ENCODE results near the gene INSRR. TPM values are rescaled to one million over a fixed set of nuclear protein-coding genes. Genes with fewer than 3 reads are reported as not detected.

INSRR gene
- total RNA-seq, 1 experiment from 2014 or later = not detected

DNA sequence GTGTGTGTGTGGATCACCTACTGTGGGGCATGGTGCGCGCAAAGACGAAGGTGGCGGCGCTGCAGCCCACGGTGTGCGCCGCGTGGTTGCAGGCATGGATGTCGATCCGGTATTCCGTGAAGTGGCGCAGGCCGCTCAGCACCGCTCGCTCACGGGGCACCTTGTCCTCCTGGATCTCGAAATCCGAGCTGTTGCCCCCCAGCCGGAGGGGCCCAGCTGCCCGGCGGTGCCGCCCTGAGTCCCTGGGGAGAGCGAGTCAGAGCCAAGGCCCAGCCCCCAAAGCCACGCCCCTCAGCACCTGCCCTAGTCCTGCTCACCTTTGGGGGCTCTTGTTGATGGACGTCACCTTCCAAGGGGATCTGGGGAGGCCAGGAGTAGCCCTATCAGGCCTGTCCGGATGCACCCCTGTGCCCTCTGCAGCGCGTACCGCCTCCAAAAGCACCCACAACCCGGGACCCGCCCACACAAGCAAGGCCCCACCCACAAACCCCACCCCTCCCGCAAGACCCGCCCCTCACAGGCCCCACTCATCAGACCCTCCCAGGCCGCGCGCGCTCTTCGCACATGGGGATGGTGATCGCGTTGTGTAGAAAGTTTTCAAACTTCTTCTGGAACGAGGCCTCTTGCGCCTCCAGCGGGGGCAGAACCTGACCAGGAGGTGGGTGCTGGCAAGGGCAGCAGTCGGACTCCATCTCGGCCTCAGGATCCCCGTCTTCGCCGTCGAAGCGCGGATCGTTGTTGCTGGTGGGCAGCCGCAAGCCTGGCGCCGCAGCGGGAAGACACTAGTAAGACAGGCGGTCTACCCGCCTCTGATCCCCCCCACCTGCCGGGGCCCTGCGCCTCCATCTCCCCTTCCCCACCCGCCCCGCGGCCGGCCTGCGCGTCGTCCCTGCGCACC, 13.6 kb downstream of the INSRR start:
- POLR2A ChIA-PET = interaction anchor here (0.6 kb wide), 1 partner anchor 14 kb away, joined by 3 read pairs; no protein-coding TSS in a partner anchor
- no peak for DNase-seq (ENCODE audit: unreplicated experiment)
- no peaks in the 10 kb centered on the region for H3K36me3 Mint-ChIP-seq (ENCODE audit: insufficient read depth, unreplicated experiment)
- CTCF ChIA-PET = interaction anchor here (0.6 to 1.0 kb wide), 3 partner anchors 45 to 120 kb away, joined by 3 to 4 read pairs (median 3); no protein-coding TSS in a partner anchor
- H3K27me3 Mint-ChIP-seq (ENCODE audit: insufficient read depth, unreplicated experiment) = peaks cover 36% of the 10 kb centered on the region
- TF ChIP-seq CTCF (IDR thresholded peaks at IDR 0.05; ENCODE audit: unreplicated experiment) = no peak
- intact Hi-C loops (cut with micrococcal nuclease) = no loop called here
- no peak overlapping the region for H3K4me3 Mint-ChIP-seq (ENCODE audit: unreplicated experiment)
- no peak overlapping the region for H3K27ac Mint-ChIP-seq (ENCODE audit: low read depth, unreplicated experiment)
- BruUV-seq (replicated peaks) = no TSS peak
- no peaks in the 10 kb centered on the region for H3K9me3 Mint-ChIP-seq (ENCODE audit: unreplicated experiment)
- no peaks in the 10 kb centered on the region for H3K4me1 Mint-ChIP-seq (ENCODE audit: insufficient read depth, unreplicated experiment)

DNA sequence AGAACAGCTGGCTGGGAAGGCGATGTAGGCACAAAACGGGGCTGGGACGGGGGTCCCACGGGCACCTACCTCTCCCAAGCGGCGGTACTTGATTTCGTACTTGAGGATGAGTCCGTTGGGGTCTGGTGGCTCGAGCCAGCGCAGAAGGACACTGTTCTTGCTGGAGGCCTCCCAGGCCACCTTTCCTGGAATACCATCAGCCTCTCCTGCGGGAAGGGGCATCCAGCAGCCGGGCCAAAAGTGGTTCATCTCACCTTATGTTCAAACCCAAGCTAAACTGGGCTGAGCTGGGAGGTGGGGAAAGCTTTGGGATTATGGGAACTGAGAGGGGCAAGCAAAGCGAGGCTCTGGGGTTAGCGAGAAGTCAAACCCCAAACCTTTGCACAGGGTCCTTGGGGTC, 14.3 kb downstream of the INSRR start:
- no peak overlapping the region for H3K27ac Mint-ChIP-seq (ENCODE audit: low read depth, unreplicated experiment)
- ChIA-PET CTCF (interaction anchor here (0.6 to 1.0 kb wide), 3 partner anchors 46 to 119 kb away, joined by 3 to 4 read pairs (median 3); no protein-coding TSS in a partner anchor), POLR2A (interaction anchor here (0.6 kb wide), 1 partner anchor 15 kb away, joined by 3 read pairs; no protein-coding TSS in a partner anchor)
- H3K4me3 Mint-ChIP-seq (ENCODE audit: unreplicated experiment) = no peak overlapping the region
- no TSS peak for BruUV-seq (replicated peaks)
- intact Hi-C loops (cut with micrococcal nuclease) = no loop called here
- H3K27me3 Mint-ChIP-seq (ENCODE audit: insufficient read depth, unreplicated experiment) = peaks cover 36% of the 10 kb centered on the region
- H3K9me3 Mint-ChIP-seq (ENCODE audit: unreplicated experiment) = no peaks in the 10 kb centered on the region
- no peaks in the 10 kb centered on the region for H3K36me3 Mint-ChIP-seq (ENCODE audit: insufficient read depth, unreplicated experiment)
- no peaks in the 10 kb centered on the region for H3K4me1 Mint-ChIP-seq (ENCODE audit: insufficient read depth, unreplicated experiment)
- TF ChIP-seq CTCF (IDR thresholded peaks at IDR 0.05; ENCODE audit: unreplicated experiment) = no peak
- no peak for DNase-seq (ENCODE audit: unreplicated experiment)

- no peaks in the 10 kb centered on the region for H3K36me3 Mint-ChIP-seq (ENCODE audit: insufficient read depth, unreplicated experiment)
- H3K27me3 Mint-ChIP-seq (ENCODE audit: insufficient read depth, unreplicated experiment) = peaks cover 36% of the 10 kb centered on the region
- H3K27ac Mint-ChIP-seq (ENCODE audit: low read depth, unreplicated experiment) = no peak overlapping the region
- intact Hi-C loops (cut with micrococcal nuclease) = no loop called here
- no peaks in the 10 kb centered on the region for H3K4me1 Mint-ChIP-seq (ENCODE audit: insufficient read depth, unreplicated experiment)
- no peaks in the 10 kb centered on the region for H3K9me3 Mint-ChIP-seq (ENCODE audit: unreplicated experiment)
- BruUV-seq (replicated peaks) = no TSS peak
- H3K4me3 Mint-ChIP-seq (ENCODE audit: unreplicated experiment) = no peak overlapping the region
- no peak for TF ChIP-seq CTCF (IDR thresholded peaks at IDR 0.05; ENCODE audit: unreplicated experiment)
- DNase-seq (ENCODE audit: unreplicated experiment) = no peak
- ChIA-PET POLR2A (no interaction called here), CTCF (interaction anchor here (1.0 to 1.6 kb wide), 3 partner anchors 16 to 118 kb away, joined by 3 to 4 read pairs (median 4); no protein-coding TSS in a partner anchor)
These were observed 14.8 kb downstream of the INSRR start for GRCh38 chr1:156844102-156844501.

DNA sequence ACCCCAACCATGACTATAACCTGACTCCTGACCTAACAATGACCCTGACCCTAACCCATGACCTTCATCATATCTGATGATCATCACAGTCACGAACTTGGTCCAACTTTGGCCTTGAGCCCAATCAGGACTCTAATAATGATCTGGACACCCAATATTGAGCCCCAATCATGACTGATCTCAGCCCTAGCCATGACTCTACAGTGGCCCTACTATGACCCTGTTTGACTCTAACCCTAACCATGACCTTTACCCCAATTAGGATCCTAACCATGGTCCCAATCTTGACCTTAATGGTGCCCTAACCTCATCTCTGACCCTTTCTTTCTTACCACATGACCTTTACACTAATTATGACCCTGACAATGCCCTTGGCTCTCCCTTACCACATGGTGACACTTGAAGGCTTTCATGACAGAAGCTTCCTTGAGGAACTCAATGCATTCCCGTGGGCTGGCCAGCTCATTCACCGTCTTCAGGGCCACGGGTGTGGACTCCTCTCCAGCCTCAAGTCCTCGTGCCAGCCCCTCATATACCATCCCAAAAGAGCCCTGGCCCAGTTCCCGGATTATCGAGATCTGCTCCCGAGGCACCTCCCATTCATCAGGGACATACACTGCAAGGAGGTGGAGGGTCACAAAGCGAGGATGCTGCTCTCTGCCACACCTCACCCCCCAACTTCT, 16.2 kb downstream of the INSRR start:
- ChIA-PET POLR2A (no interaction called here), CTCF (interaction anchor here (0.6 to 1.6 kb wide), 3 partner anchors 10 to 48 kb away, joined by 3 to 4 read pairs (median 3); no protein-coding TSS in a partner anchor)
- Mint-ChIP-seq H3K27me3 (ENCODE audit: insufficient read depth, unreplicated experiment) (peaks cover 26% of the 10 kb centered on the region), H3K4me1 (ENCODE audit: insufficient read depth, unreplicated experiment) (no peaks in the 10 kb centered on the region), H3K27ac (ENCODE audit: low read depth, unreplicated experiment) (no peak overlapping the region), H3K9me3 (ENCODE audit: unreplicated experiment) (no peaks in the 10 kb centered on the region), H3K4me3 (ENCODE audit: unreplicated experiment) (no peak overlapping the region), H3K36me3 (ENCODE audit: insufficient read depth, unreplicated experiment) (no peaks in the 10 kb centered on the region)
- no peak for DNase-seq (ENCODE audit: unreplicated experiment)
- intact Hi-C loops (cut with micrococcal nuclease) = no loop called here
- TF ChIP-seq CTCF (IDR thresholded peaks at IDR 0.05; ENCODE audit: unreplicated experiment) = no peak
- BruUV-seq (replicated peaks) = no TSS peak
